Gastroesophageal sphincter (tissue), 4 donors: ENCODE measurements around the gene SCCPDH. TPM values are rescaled to one million over a fixed set of nuclear protein-coding genes. Genes with fewer than 3 reads are reported as not detected.

ENCODE experiments used
- ATAC-seq: fragments of 150-250 bp; one replicate; pipeline ENCODE4 v1.9.1; 2016; ENCODE audit warnings: mild to moderate bottlenecking, moderate library complexity
- H3K27ac ChIP-seq, 4 donors: fragments of 200-600 bp; sonication (generic) in 3 of 4; 1 replicate in 3 of 4; 2 replicates in 1 of 4; pipeline ENCODE4 v1.5.1; 2016 to 2019
- H3K27me3 ChIP-seq: fragments of 200-600 bp; sonication (generic); one replicate; pipeline ENCODE4 v1.5.1; 2019
- H3K36me3 ChIP-seq, 2 donors: fragments of 200-600 bp; sonication (generic); one replicate each; pipeline ENCODE4 v1.5.1; 2019; ENCODE audit warnings: control low read depth in 1 of 2
- H3K4me1 ChIP-seq, 3 donors: fragments of 200-600 bp; sonication (generic); 1 replicate in 2 of 3; 2 replicates in 1 of 3; pipeline ENCODE4 v1.5.1; 2016 to 2019; ENCODE audit warnings: control low read depth in 2 of 3
- H3K4me3 ChIP-seq, 2 donors: fragments of 200-600 bp; sonication (generic); one replicate each; pipeline ENCODE4 v1.5.1; 2019; ENCODE audit warnings: mild to moderate bottlenecking in 1 of 2, moderate library complexity in 1 of 2
- H3K9me3 ChIP-seq, 3 donors: fragments of 200-600 bp; sonication (generic); one replicate each; pipeline ENCODE4 v1.5.1; 2017 to 2019; ENCODE audit warnings: control low read depth in 2 of 3
- CTCF ChIP-seq, 4 experiments: fragments of 200-600 bp in 2 of 4; fragments of 450-650 bp in 2 of 4; sonication (generic) in 1 of 4; IDR thresholded peaks; one replicate each; pipeline ENCODE4 v1.5.1; 2017 to 2019; ENCODE audit warnings: antibody characterized with exemption in 4 of 4, mild to moderate bottlenecking in 2 of 4, moderate library complexity in 2 of 4
- EP300 ChIP-seq: sonication (generic); formaldehyde crosslinking; IDR thresholded peaks from one replicate; pipeline ENCODE4 v1.6.1; 2017; ENCODE audit warnings: antibody characterized with exemption, mild to moderate bottlenecking
- POLR2A ChIP-seq, 2 donors: fragments of 450-650 bp; IDR thresholded peaks; one replicate each; pipeline ENCODE4 v1.6.1; 2017; ENCODE audit warnings: antibody characterized with exemption in 2 of 2, mild to moderate bottlenecking in 2 of 2, moderate library complexity in 1 of 2
- POLR2AphosphoS5 ChIP-seq: sonication (generic); formaldehyde crosslinking; IDR thresholded peaks from one replicate; pipeline ENCODE4 v1.6.1; 2017; ENCODE audit warnings: antibody characterized with exemption
- WGBS, 2 donors: methylation state at CpG; one replicate each; pipeline ENCODE4 v1.1.5; 2018; ENCODE audit warnings: low coverage in 1 of 2; 5-methylcytosine and 5-hydroxymethylcytosine counted together
- total RNA-seq, 4 donors: library from RNA; depleted of rRNA; stranded (reverse); fragments of >200 nt; gene quantifications; one replicate each; pipeline ENCODE4 v1.1.0, GENCODE V29; 2016

SCCPDH gene
- total RNA-seq, 4 donors from 2014 or later: 21.3 to 32.2 (median 23.1) TPM

- TF ChIP-seq EP300: no peak
- no peak for TF ChIP-seq POLR2A (IDR thresholded peaks at IDR 0.05)
- TF ChIP-seq POLR2AphosphoS5: peak; percentile 97
- TF ChIP-seq CTCF (IDR thresholded peaks at IDR 0.05): no peak
- peak overlapping the region; percentile 36 to 80 (median 74) for H3K27ac ChIP-seq
- H3K36me3 ChIP-seq: peaks cover 0 to 65% of the 10 kb centered on the region in 2 donors
- peaks cover 0 to 6% (median 5%) of the 10 kb centered on the region in 3 donors for H3K4me1 ChIP-seq
- no peak overlapping the region for H3K4me3 ChIP-seq
- ATAC-seq: peak; percentile 99
- no peaks in the 10 kb centered on the region for H3K27me3 ChIP-seq
- H3K9me3 ChIP-seq: no peaks in the 10 kb centered on the region
- WGBS, 2 donors: 13 to 50% methylated on average over 6 to 7 of the region's 7 CpGs
Measured at GRCh38 chr1:246769306-246769705, 45.1 kb downstream of the SCCPDH start.

GRCh38 chr1:246771366-246771765, 47.2 kb downstream of the SCCPDH start:
- peaks cover 0 to 6% (median 5%) of the 10 kb centered on the region in 3 donors for H3K4me1 ChIP-seq
- no peak overlapping the region for H3K27ac ChIP-seq
- ATAC-seq: no peak
- no peak for TF ChIP-seq CTCF (IDR thresholded peaks at IDR 0.05)
- TF ChIP-seq POLR2AphosphoS5: no peak
- no peak for TF ChIP-seq POLR2A (IDR thresholded peaks at IDR 0.05)
- no peak for TF ChIP-seq EP300
- no peaks in the 10 kb centered on the region for H3K27me3 ChIP-seq
- H3K4me3 ChIP-seq: no peak overlapping the region
- no peaks in the 10 kb centered on the region for H3K9me3 ChIP-seq
- H3K36me3 ChIP-seq: peaks cover 0 to 66% of the 10 kb centered on the region in 2 donors
- 80 to 90% methylated on average over 1 to 3 of the region's 6 CpGs for WGBS, 2 donors

- TF ChIP-seq POLR2A (IDR thresholded peaks at IDR 0.05) (no peak), POLR2AphosphoS5 (no peak), CTCF (IDR thresholded peaks at IDR 0.05) (no peak), EP300 (no peak)
- H3K27me3 ChIP-seq: no peaks in the 10 kb centered on the region
- peaks cover 0 to 66% of the 10 kb centered on the region in 2 donors for H3K36me3 ChIP-seq
- WGBS, 2 donors: 96 to 100% methylated on average over 2 of the region's 2 CpGs
- H3K4me1 ChIP-seq: peaks cover 0 to 6% (median 5%) of the 10 kb centered on the region in 3 donors
- H3K4me3 ChIP-seq: no peak overlapping the region
- ATAC-seq: no peak
- no peaks in the 10 kb centered on the region for H3K9me3 ChIP-seq
- H3K27ac ChIP-seq: no peak overlapping the region
Measured at GRCh38 chr1:246772686-246773085, 48.5 kb downstream of the SCCPDH start.

GRCh38 chr1:246773213-246773641, 49.0 kb downstream of the SCCPDH start:
- Histone ChIP-seq H3K27ac (no peak overlapping the region), H3K4me1 (peaks cover 0 to 6% (median 5%) of the 10 kb centered on the region in 3 donors), H3K4me3 (no peak overlapping the region), H3K9me3 (no peaks in the 10 kb centered on the region), H3K36me3 (peaks cover 0 to 68% of the 10 kb centered on the region in 2 donors), H3K27me3 (no peaks in the 10 kb centered on the region)
- no peak for ATAC-seq
- TF ChIP-seq POLR2AphosphoS5 (no peak), EP300 (no peak), POLR2A (IDR thresholded peaks at IDR 0.05) (no peak), CTCF (IDR thresholded peaks at IDR 0.05) (no peak)
- WGBS, 2 donors: 97% methylated on average over 4 of the region's 4 CpGs
